ENCODE data around the gene TMEM184B. TPM values are rescaled to one million over a fixed set of nuclear protein-coding genes. Genes with fewer than 3 reads are reported as not detected.

Gene TMEM184B
- total and polyA plus RNA-seq, 2 donors from 2014 or later: 22.9 to 54.1 TPM

GRCh38 chr22:38300197-38300945 is 27.6 kb upstream of the TMEM184B start:
- Histone ChIP-seq H3K9me3 (ENCODE audit: control insufficient read depth in 2 of 3, insufficient read depth in 1 of 3, low read length in 3 of 3) (no peaks in the 10 kb centered on the region), H3K4me3 (ENCODE audit: low read length in 3 of 3) (no peak overlapping the region), H3K4me1 (ENCODE audit: control insufficient read depth in 2 of 3, insufficient read depth in 2 of 3, low read depth in 1 of 3, low read length in 3 of 3) (peaks cover 0 to 15% (median 12%) of the 10 kb centered on the region in 3 donors), H3K27ac (ENCODE audit: low read depth in 2 of 2, low read length in 2 of 2) (no peak overlapping the region), H3K9ac (ENCODE audit: low read length in 3 of 3) (no peak overlapping the region), H3K36me3 (ENCODE audit: control insufficient read depth in 2 of 3, insufficient read depth in 3 of 3, low read length in 3 of 3) (peaks cover 10 to 57% (median 41%) of the 10 kb centered on the region in 3 donors), H3K27me3 (ENCODE audit: control insufficient read depth, insufficient read depth, low read length) (no peaks in the 10 kb centered on the region)
- intact Hi-C loops (cut with DNase I): no loop called here
- TF ChIP-seq CTCF (IDR thresholded peaks at IDR 0.05; ENCODE audit: borderline replicate concordance, extremely low read depth, insufficient read depth): no peak
- FAIRE-seq (no peak), DNase-seq (peak in 1 of 5 donors; percentile 56)

GRCh38 chr22:38299770-38300102 is 26.9 kb upstream of the TMEM184B start:
- Histone ChIP-seq H3K4me1 (ENCODE audit: control insufficient read depth in 2 of 3, insufficient read depth in 2 of 3, low read depth in 1 of 3, low read length in 3 of 3) (peaks cover 0 to 12% (median 9%) of the 10 kb centered on the region in 3 donors), H3K9ac (ENCODE audit: low read length in 3 of 3) (no peak overlapping the region), H3K9me3 (ENCODE audit: control insufficient read depth in 2 of 3, insufficient read depth in 1 of 3, low read length in 3 of 3) (no peaks in the 10 kb centered on the region), H3K27ac (ENCODE audit: low read depth in 2 of 2, low read length in 2 of 2) (no peak overlapping the region), H3K27me3 (ENCODE audit: control insufficient read depth, insufficient read depth, low read length) (no peaks in the 10 kb centered on the region), H3K4me3 (ENCODE audit: low read length in 3 of 3) (no peak overlapping the region), H3K36me3 (ENCODE audit: control insufficient read depth in 2 of 3, insufficient read depth in 3 of 3, low read length in 3 of 3) (peaks cover 10 to 57% (median 41%) of the 10 kb centered on the region in 3 donors)
- intact Hi-C loops (cut with DNase I): no loop called here
- DNase-seq (no peak), FAIRE-seq (no peak)
- no peak for TF ChIP-seq CTCF (IDR thresholded peaks at IDR 0.05; ENCODE audit: borderline replicate concordance, extremely low read depth, insufficient read depth)

- no peak for TF ChIP-seq CTCF (IDR thresholded peaks at IDR 0.05; ENCODE audit: borderline replicate concordance, extremely low read depth, insufficient read depth)
- intact Hi-C loops (cut with DNase I): no loop called here
- DNase-seq (no peak), FAIRE-seq (no peak)
- no peaks in the 10 kb centered on the region for H3K27me3 ChIP-seq (ENCODE audit: control insufficient read depth, insufficient read depth, low read length)
- H3K4me1 ChIP-seq (ENCODE audit: control insufficient read depth in 2 of 3, insufficient read depth in 2 of 3, low read depth in 1 of 3, low read length in 3 of 3): peaks cover 0 to 1% (median 0%) of the 10 kb centered on the region in 3 donors
- H3K4me3 ChIP-seq (ENCODE audit: low read length in 3 of 3): no peak overlapping the region
- H3K9ac ChIP-seq (ENCODE audit: low read length in 3 of 3): no peak overlapping the region
- H3K27ac ChIP-seq (ENCODE audit: low read depth in 2 of 2, low read length in 2 of 2): no peak overlapping the region
- no peaks in the 10 kb centered on the region for H3K9me3 ChIP-seq (ENCODE audit: control insufficient read depth in 2 of 3, insufficient read depth in 1 of 3, low read length in 3 of 3)
- peaks cover 7 to 57% (median 41%) of the 10 kb centered on the region in 3 donors for H3K36me3 ChIP-seq (ENCODE audit: control insufficient read depth in 2 of 3, insufficient read depth in 3 of 3, low read length in 3 of 3)
Measured at GRCh38 chr22:38298312-38299005, 25.6 kb upstream of the TMEM184B start.
